ENCODE data around the gene SOX14. TPM values are rescaled to one million over a fixed set of nuclear protein-coding genes. Genes with fewer than 3 reads are reported as not detected.

The SOX14 gene
- total RNA-seq, 1 experiment from 2014 or later, result not detected

GRCh38 chr3:137809509-137809908 lies 45.4 kb downstream of the SOX14 start:
- no peak for DNase-seq (ENCODE audit: low read depth)
- in situ Hi-C loops (cut with HindIII; ENCODE audit: low pct_unique_long_range_greater_than_20kb, low sequenced_read_pairs), result no loop called here

GRCh38 chr3:137812023-137812422 lies 47.9 kb downstream of the SOX14 start:
- DNase-seq (ENCODE audit: low read depth), result no peak
- in situ Hi-C loops (cut with HindIII; ENCODE audit: low pct_unique_long_range_greater_than_20kb, low sequenced_read_pairs), result no loop called here

GRCh38 chr3:137815251-137815650 lies 51.1 kb downstream of the SOX14 start:
- in situ Hi-C loops (cut with HindIII; ENCODE audit: low pct_unique_long_range_greater_than_20kb, low sequenced_read_pairs), result no loop called here
- no peak for DNase-seq (ENCODE audit: low read depth)

Other genes starting within 250 kb of the SOX14 start
- not detected in 2 replicates for gene CLDN18, start 245.8 kb downstream of the SOX14 start, total RNA-seq (2014; rRNA removed; shearing (Covaris generic); ENCODE audit: low replicate concordance)